Bone marrow (tissue), 2 donors: ENCODE measurements around the gene SLC22A13.
"Not testable (repeated sequence)": the region's sequence is repeated elsewhere in the genome, so short reads cannot be mapped to it uniquely, and the experiment has no call there.

ENCODE experiments used
- DNase-seq, 2 donors: peaks; one replicate each; lab custom pipeline; 2025; lab: John Stamatoyannopoulos, UW

SLC22A13 gene

GRCh38 chr3:38306941-38307340 lies 41.3 kb downstream of the SLC22A13 start:
- no peak for DNase-seq

- DNase-seq: no peak
Measured at GRCh38 chr3:38307599-38307998, 42.0 kb downstream of the SLC22A13 start.

- no peak for DNase-seq
Measured at GRCh38 chr3:38308456-38308855, 42.8 kb downstream of the SLC22A13 start.

GRCh38 chr3:38311476-38311875 lies 45.9 kb downstream of the SLC22A13 start:
- DNase-seq: no peak

- no peak for DNase-seq
Measured at GRCh38 chr3:38311941-38312340, 46.3 kb downstream of the SLC22A13 start.

GRCh38 chr3:38312356-38312755 lies 46.7 kb downstream of the SLC22A13 start:
- no peak for DNase-seq

- no peak for DNase-seq
Measured at GRCh38 chr3:38313263-38313662, 47.7 kb downstream of the SLC22A13 start.

GRCh38 chr3:38313695-38314094 lies 48.1 kb downstream of the SLC22A13 start:
- peak in 1 of 2 donors; percentile 6 for DNase-seq

GRCh38 chr3:38314112-38314763 lies 48.6 kb downstream of the SLC22A13 start:
- no peak for DNase-seq

- DNase-seq: no peak
Measured at GRCh38 chr3:38314764-38315487, 49.3 kb downstream of the SLC22A13 start.

GRCh38 chr3:38315488-38316230 lies 50.0 kb downstream of the SLC22A13 start:
- DNase-seq: no peak

- DNase-seq: no peak
Measured at GRCh38 chr3:38316356-38317191, 51.0 kb downstream of the SLC22A13 start.

GRCh38 chr3:38317192-38317759 lies 51.7 kb downstream of the SLC22A13 start:
- no peak for DNase-seq

GRCh38 chr3:38318766-38319671 lies 53.4 kb downstream of the SLC22A13 start:
- DNase-seq: no peak

- DNase-seq: not testable (repeated sequence)
Measured at GRCh38 chr3:38320638-38321037, 55.0 kb downstream of the SLC22A13 start.

GRCh38 chr3:38323060-38323459 lies 57.4 kb downstream of the SLC22A13 start:
- DNase-seq: no peak

- DNase-seq: no peak
Measured at GRCh38 chr3:38325256-38325655, 59.6 kb downstream of the SLC22A13 start.

GRCh38 chr3:38327335-38328009 lies 61.9 kb downstream of the SLC22A13 start:
- DNase-seq: peak in 1 of 2 donors; percentile 60
